ENCODE data around the gene LCNL1.
"Not testable (repeated sequence)": the region's sequence is repeated elsewhere in the genome, so short reads cannot be mapped to it uniquely, and the experiment has no call there.

Gene LCNL1

GRCh38 chr9:137027369-137028262 lies 44.8 kb downstream of the LCNL1 start, which contains the start of gene ABCA2:
Gene ABCA2, minus strand, starts transcription at chr9:137028237. Its CDS starts 97 bp downstream, at chr9:137028140.
- no peak for DNase-seq (ENCODE audit: low spot score)

- peak; percentile 85 for DNase-seq (ENCODE audit: low spot score)
These were observed 45.7 kb downstream of the LCNL1 start for GRCh38 chr9:137028263-137029057.

GRCh38 chr9:137029058-137029936 lies 46.5 kb downstream of the LCNL1 start:
- peak; percentile 88 for DNase-seq (ENCODE audit: low spot score)

GRCh38 chr9:137030006-137030405 lies 47.2 kb downstream of the LCNL1 start:
- DNase-seq (ENCODE audit: low spot score) = peak; percentile 43

GRCh38 chr9:137030538-137031527 lies 48.0 kb downstream of the LCNL1 start:
- peak; percentile 89 for DNase-seq (ENCODE audit: low spot score)

GRCh38 chr9:137031904-137032640 lies 49.3 kb downstream of the LCNL1 start, which contains the start of gene FUT7:
Gene FUT7, minus strand, starts transcription at chr9:137032088. Its CDS starts 97 bp downstream, at chr9:137031991.
- peak; percentile 83 for DNase-seq (ENCODE audit: low spot score)

- peak; percentile 54 for DNase-seq (ENCODE audit: low spot score)
These were observed 50.1 kb downstream of the LCNL1 start for GRCh38 chr9:137032858-137033257.

GRCh38 chr9:137033481-137033880 lies 50.7 kb downstream of the LCNL1 start:
- DNase-seq (ENCODE audit: low spot score) = not testable (repeated sequence)

GRCh38 chr9:137034039-137034708 lies 51.4 kb downstream of the LCNL1 start:
- DNase-seq (ENCODE audit: low spot score) = no peak

GRCh38 chr9:137034709-137035506 lies 52.1 kb downstream of the LCNL1 start:
- peak; percentile 95 for DNase-seq (ENCODE audit: low spot score)

All from activated CD4-positive, alpha-beta T cell treated with anti-CD3 and anti-CD28 coated beads, Interleukin-2, Interleukin-4, amounts not matched to agents 100 ng/mL and 50 ng/mL, durations not matched to agents 16 hours and 8 hours (primary cell).